ENCODE results near the gene FADS2. TPM values are rescaled to one million over a fixed set of nuclear protein-coding genes. Genes with fewer than 3 reads are reported as not detected.

The FADS2 gene
- polyA plus RNA-seq, 1 experiment: 327 TPM

DNA sequence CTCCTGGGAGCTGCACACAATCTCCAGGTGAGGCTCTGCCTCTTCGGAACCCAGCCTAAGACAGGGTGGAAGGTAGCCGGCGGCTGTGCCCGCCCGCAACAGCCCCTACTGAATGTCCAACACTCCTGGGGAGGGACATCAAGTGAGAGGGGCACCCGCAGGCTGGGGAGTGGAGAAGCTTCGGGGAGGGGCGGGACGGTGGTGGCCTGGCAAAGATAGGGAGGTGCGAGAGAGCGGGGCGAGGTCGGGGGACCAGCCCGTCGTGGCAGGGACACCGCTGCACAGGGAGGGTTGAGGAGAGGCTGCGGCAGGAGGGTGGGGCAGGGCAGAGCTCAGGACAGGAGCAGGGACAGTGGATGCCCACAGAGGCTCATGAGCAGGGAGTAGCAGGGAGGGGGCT is 72.2 kb downstream of the FADS2 start:
- TF ChIP-seq, protein P1, sequence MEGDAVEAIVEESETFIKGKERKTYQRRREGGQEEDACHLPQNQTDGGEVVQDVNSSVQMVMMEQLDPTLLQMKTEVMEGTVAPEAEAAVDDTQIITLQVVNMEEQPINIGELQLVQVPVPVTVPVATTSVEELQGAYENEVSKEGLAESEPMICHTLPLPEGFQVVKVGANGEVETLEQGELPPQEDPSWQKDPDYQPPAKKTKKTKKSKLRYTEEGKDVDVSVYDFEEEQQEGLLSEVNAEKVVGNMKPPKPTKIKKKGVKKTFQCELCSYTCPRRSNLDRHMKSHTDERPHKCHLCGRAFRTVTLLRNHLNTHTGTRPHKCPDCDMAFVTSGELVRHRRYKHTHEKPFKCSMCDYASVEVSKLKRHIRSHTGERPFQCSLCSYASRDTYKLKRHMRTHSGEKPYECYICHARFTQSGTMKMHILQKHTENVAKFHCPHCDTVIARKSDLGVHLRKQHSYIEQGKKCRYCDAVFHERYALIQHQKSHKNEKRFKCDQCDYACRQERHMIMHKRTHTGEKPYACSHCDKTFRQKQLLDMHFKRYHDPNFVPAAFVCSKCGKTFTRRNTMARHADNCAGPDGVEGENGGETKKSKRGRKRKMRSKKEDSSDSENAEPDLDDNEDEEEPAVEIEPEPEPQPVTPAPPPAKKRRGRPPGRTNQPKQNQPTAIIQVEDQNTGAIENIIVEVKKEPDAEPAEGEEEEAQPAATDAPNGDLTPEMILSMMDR (IDR thresholded peaks at IDR 0.05; ENCODE audit: insufficient read depth, low read depth, low read length): no peak
- Histone ChIP-seq H3K4me3 (ENCODE audit: low read depth, low read length) (no peak overlapping the region), H3K27me3 (ENCODE audit: control insufficient read depth, insufficient read depth, low read length) (no peaks in the 10 kb centered on the region), H3K36me3 (ENCODE audit: control insufficient read depth, insufficient read depth, low read length) (peaks cover 11% of the 10 kb centered on the region)
- ChIA-PET CTCF (interaction anchor here (0.7 to 11.1 kb wide), 21 partner anchors 9 to 207 kb away, joined by 3 to 374 read pairs (median 17); partner anchors contain the start of gene BEST1), POLR2A (no interaction called here)
- DNase-seq (ENCODE audit: low read depth): no peak

DNA sequence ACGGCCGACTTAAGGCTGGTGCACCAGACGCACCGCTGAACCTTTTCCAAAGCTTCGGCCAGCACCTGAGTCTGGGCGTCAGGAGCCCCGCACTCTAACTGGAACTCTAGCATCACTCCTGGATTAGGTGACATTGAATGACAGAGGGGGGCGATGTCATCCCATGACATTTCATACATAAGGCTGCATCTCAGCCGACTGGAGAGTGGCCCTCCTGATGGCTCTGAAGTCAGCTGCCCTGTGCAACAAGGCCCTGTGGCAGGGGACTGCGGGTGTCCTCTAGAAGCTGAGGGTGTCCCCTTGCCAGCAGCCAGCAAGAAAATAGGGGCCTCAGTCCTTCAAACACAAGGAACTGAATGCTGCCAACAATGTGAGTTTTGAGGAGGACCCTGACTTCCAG is 73.3 kb downstream of the FADS2 start:
- Histone ChIP-seq H3K4me3 (ENCODE audit: low read depth, low read length) (no peak overlapping the region), H3K27me3 (ENCODE audit: control insufficient read depth, insufficient read depth, low read length) (no peaks in the 10 kb centered on the region), H3K36me3 (ENCODE audit: control insufficient read depth, insufficient read depth, low read length) (peaks cover 14% of the 10 kb centered on the region)
- ChIA-PET CTCF (interaction anchor here (3.4 to 11.1 kb wide), 5 partner anchors 19 to 206 kb away, joined by 17 to 374 read pairs (median 84); partner anchors contain the start of gene BEST1), POLR2A (no interaction called here)
- TF ChIP-seq, protein P1 (IDR thresholded peaks at IDR 0.05; ENCODE audit: insufficient read depth, low read depth, low read length): no peak
- DNase-seq (ENCODE audit: low read depth): no peak

- no peak for DNase-seq (ENCODE audit: low read depth)
- no peaks in the 10 kb centered on the region for H3K27me3 ChIP-seq (ENCODE audit: control insufficient read depth, insufficient read depth, low read length)
- H3K36me3 ChIP-seq (ENCODE audit: control insufficient read depth, insufficient read depth, low read length): peaks cover 17% of the 10 kb centered on the region
- CTCF ChIA-PET: interaction anchor here (0.8 to 11.1 kb wide), 5 partner anchors 29 to 205 kb away, joined by 4 to 374 read pairs (median 84); partner anchors contain the start of gene BEST1
- TF ChIP-seq, protein P1 (IDR thresholded peaks at IDR 0.05; ENCODE audit: insufficient read depth, low read depth, low read length): no peak
- H3K4me3 ChIP-seq (ENCODE audit: low read depth, low read length): no peak overlapping the region
- POLR2A ChIA-PET: no interaction called here
These were observed 74.2 kb downstream of the FADS2 start for GRCh38 chr11:61902313-61902712.

DNA sequence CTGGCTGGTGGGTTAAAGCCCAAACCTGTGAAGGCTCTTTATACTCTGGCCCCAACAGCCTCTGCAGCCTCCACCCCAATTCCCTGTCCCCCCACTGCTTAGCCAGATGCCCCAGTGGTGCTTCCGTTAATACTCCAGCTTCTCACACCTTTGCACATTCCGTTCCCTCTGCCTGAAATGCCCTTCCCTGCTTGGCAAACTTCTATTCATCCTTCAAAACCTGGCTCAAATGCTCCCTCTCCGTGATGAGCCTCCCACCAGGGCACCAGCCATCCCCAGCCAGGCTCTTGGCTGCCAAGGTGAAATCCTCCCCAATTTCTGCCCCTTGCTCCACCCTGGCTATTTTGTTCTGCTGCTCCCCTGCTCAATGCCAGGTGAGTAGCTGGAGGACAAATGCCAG is 75.7 kb downstream of the FADS2 start:
- Histone ChIP-seq H3K27me3 (ENCODE audit: control insufficient read depth, insufficient read depth, low read length) (no peaks in the 10 kb centered on the region), H3K36me3 (ENCODE audit: control insufficient read depth, insufficient read depth, low read length) (peaks cover 16% of the 10 kb centered on the region), H3K4me3 (ENCODE audit: low read depth, low read length) (no peak overlapping the region)
- DNase-seq (ENCODE audit: low read depth): no peak
- CTCF ChIA-PET: interaction anchor here (0.8 to 11.1 kb wide), 4 partner anchors 20 to 178 kb away, joined by 3 to 374 read pairs (median 11); partner anchors contain the start of gene BEST1
- POLR2A ChIA-PET: no interaction called here
- TF ChIP-seq, protein P1 (IDR thresholded peaks at IDR 0.05; ENCODE audit: insufficient read depth, low read depth, low read length): no peak

DNA sequence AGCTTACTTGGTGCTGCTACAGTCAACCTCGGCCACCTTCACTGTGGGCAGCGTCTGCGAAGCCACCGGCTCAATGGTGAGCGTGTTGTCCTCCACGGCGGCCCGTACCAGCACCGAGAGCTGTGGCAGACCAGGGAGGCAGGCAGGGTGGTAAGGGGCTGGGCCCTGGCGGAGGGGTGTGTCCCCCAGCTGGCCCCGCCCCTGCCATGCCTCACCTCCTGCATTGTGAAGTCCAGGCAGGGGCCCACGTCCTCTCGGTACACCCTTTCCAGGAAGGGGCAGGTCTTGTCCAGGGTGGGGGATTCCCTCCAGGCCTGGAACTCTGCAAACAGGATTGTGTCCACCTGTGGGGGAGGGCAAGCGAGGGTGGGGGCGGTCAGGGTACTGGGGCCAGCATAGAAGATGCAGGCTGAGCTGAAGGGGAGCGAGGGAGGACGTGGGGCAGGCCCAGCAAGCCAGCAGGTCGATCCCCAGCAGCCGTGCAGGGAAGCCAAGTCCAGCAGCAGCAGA is 76.5 kb downstream of the FADS2 start:
- Histone ChIP-seq H3K27me3 (ENCODE audit: control insufficient read depth, insufficient read depth, low read length) (no peaks in the 10 kb centered on the region), H3K4me3 (ENCODE audit: low read depth, low read length) (no peak overlapping the region), H3K36me3 (ENCODE audit: control insufficient read depth, insufficient read depth, low read length) (peaks cover 16% of the 10 kb centered on the region)
- ChIA-PET CTCF (interaction anchor here (0.8 to 11.1 kb wide), 4 partner anchors 20 to 177 kb away, joined by 3 to 374 read pairs (median 11); partner anchors contain the start of gene BEST1), POLR2A (no interaction called here)
- TF ChIP-seq, protein P1 (IDR thresholded peaks at IDR 0.05; ENCODE audit: insufficient read depth, low read depth, low read length): no peak
- no peak for DNase-seq (ENCODE audit: low read depth)
